ENCODE results near the gene DBNDD2. TPM values are rescaled to one million over a fixed set of nuclear protein-coding genes. Genes with fewer than 3 reads are reported as not detected.

Gene DBNDD2
- total RNA-seq, 1 donor from 2014 or later = 12.3 TPM

DNA sequence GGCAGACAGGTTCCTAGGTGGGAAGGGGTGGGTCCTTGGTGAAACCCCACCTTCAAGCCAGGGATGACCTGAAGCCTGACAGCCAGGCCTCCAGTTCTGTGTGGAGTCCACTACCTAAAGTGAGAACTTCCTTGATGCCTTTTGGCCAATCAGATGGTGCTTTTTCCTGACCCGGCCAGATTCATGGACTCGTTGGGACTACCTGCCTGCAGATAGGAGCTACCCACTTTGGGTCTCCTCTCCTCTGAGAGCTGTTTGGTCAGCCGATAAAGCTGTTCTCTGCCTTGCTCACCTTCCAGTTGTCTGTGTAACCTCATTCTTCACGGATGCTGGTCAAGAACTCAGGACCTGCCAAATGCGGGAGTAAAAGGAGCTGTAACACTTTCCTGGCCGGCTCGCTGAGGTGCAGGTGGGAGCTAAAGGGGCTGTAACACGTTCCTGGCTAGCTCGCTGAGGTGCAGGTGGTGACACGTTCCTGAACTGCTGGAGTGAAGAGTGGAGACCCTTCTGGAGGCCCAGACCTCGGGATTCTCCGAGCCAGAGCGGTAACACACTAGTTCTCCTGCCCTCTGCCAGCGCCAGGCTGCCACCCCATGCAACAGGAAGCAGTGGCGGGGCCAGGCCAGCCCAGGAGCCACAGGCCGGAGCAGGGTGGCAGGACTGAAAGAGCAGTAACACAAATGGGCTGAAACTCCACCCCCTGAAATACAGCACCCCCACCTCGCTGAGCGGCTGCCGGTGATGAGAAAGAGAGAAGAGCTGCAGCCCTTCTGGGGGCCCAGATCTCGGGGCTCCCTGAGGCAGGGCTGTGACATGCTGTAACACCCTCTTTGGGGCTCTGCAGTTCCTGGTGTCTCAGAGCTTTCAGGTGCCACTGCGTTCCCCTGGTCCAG is 13.6 kb upstream of the DBNDD2 start:
- peaks cover 3% of the 10 kb centered on the region for H3K9me3 Mint-ChIP-seq
- intact Hi-C loops (cut with micrococcal nuclease) = no loop called here
- DNase-seq (ENCODE audit: low spot score) = no peak
- H3K36me3 Mint-ChIP-seq (ENCODE audit: low read depth) = no peaks in the 10 kb centered on the region
- H3K27ac Mint-ChIP-seq = no peak overlapping the region
- no peak overlapping the region for H3K4me3 Mint-ChIP-seq (ENCODE audit: low read depth)
- H3K27me3 Mint-ChIP-seq (ENCODE audit: low read depth) = no peaks in the 10 kb centered on the region
- H3K4me1 Mint-ChIP-seq (ENCODE audit: low read depth) = no peaks in the 10 kb centered on the region

GRCh38 chr20:45395114-45395415 is 13.0 kb upstream of the DBNDD2 start:
- Mint-ChIP-seq H3K27ac (no peak overlapping the region), H3K9me3 (peaks cover 9% of the 10 kb centered on the region), H3K27me3 (ENCODE audit: low read depth) (no peaks in the 10 kb centered on the region), H3K36me3 (ENCODE audit: low read depth) (peaks cover 5% of the 10 kb centered on the region), H3K4me3 (ENCODE audit: low read depth) (no peak overlapping the region), H3K4me1 (ENCODE audit: low read depth) (no peaks in the 10 kb centered on the region)
- DNase-seq (ENCODE audit: low spot score) = no peak
- intact Hi-C loops (cut with micrococcal nuclease) = no loop called here

DNA sequence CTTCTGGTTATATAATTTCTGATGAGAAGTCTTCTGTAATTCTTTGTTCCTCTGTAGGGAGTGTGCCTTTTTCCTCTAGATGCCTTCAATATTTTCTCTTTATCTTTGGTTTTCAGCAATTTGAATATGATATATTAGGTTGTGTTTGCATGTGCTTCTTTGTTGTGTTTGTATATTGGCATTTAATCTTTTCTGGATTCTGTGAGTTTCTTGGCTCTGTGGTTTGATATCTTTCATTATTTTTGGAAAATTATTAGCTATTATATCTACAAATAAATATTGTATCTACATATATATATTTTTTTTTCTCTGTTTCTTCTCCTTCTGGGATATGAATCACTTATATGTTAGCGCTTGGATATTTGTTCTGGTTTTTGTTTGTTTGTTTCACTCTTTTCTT is 9.1 kb upstream of the DBNDD2 start:
- Mint-ChIP-seq H3K4me3 (ENCODE audit: low read depth) (no peak overlapping the region), H3K27ac (no peak overlapping the region), H3K27me3 (ENCODE audit: low read depth) (peaks cover 5% of the 10 kb centered on the region), H3K9me3 (peaks cover 35% of the 10 kb centered on the region), H3K4me1 (ENCODE audit: low read depth) (no peaks in the 10 kb centered on the region), H3K36me3 (ENCODE audit: low read depth) (peaks cover 9% of the 10 kb centered on the region)
- DNase-seq (ENCODE audit: low spot score) = no peak
- intact Hi-C loops (cut with micrococcal nuclease) = no loop called here

GRCh38 chr20:45400346-45401031 is 7.6 kb upstream of the DBNDD2 start:
- H3K9me3 Mint-ChIP-seq = peaks cover 35% of the 10 kb centered on the region
- peaks cover 13% of the 10 kb centered on the region for H3K27me3 Mint-ChIP-seq (ENCODE audit: low read depth)
- intact Hi-C loops (cut with micrococcal nuclease) = no loop called here
- no peak overlapping the region for H3K27ac Mint-ChIP-seq
- peaks cover 9% of the 10 kb centered on the region for H3K36me3 Mint-ChIP-seq (ENCODE audit: low read depth)
- no peak overlapping the region for H3K4me3 Mint-ChIP-seq (ENCODE audit: low read depth)
- DNase-seq (ENCODE audit: low spot score) = no peak
- H3K4me1 Mint-ChIP-seq (ENCODE audit: low read depth) = peaks cover 4% of the 10 kb centered on the region

DNA sequence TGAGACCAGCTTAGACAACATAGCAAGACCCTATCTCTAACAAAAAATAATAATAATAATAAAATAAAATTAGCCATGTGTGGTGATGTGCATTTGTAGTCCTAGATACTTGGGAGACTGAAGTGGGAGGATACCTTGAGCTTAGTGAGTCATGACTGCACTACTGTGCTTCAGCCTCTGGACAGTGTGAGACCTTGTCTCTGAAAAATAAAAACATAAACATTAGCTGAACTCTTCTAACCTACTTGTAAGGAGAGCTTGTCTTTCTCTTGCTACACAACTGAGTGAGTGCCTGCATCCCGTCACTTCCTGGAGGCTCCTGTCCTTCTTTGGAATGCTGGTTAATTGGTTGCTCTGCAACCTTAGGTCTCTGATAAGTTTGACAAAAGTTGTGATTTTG is 5.1 kb upstream of the DBNDD2 start:
- H3K9me3 Mint-ChIP-seq = peaks cover 35% of the 10 kb centered on the region
- H3K27ac Mint-ChIP-seq = no peak overlapping the region
- H3K27me3 Mint-ChIP-seq (ENCODE audit: low read depth) = peaks cover 13% of the 10 kb centered on the region
- H3K4me1 Mint-ChIP-seq (ENCODE audit: low read depth) = peaks cover 12% of the 10 kb centered on the region
- no peak for DNase-seq (ENCODE audit: low spot score)
- intact Hi-C loops (cut with micrococcal nuclease) = no loop called here
- peaks cover 9% of the 10 kb centered on the region for H3K36me3 Mint-ChIP-seq (ENCODE audit: low read depth)
- H3K4me3 Mint-ChIP-seq (ENCODE audit: low read depth) = no peak overlapping the region

DNA sequence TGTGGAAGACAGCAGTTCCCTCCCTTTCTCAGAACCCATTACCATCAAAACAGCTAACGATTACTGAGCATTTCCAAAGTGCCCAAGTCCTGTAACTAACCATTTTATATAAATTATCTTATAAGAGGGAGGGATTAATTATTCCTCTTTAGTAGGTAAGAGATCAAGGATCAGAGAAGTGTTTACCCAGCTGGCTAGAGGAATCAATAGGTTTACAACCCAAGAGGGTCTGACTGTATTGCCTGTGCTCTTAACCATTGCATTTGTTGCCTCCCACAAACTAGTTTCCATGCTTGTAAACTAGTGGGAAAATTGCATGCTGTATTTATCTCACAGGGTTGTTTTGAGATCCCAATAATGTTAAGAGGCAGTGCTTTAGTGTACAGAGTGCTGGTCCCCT is 3.7 kb upstream of the DBNDD2 start:
- Mint-ChIP-seq H3K9me3 (peaks cover 32% of the 10 kb centered on the region), H3K27ac (no peak overlapping the region), H3K4me3 (ENCODE audit: low read depth) (peak overlapping the region; percentile 52), H3K27me3 (ENCODE audit: low read depth) (peaks cover 13% of the 10 kb centered on the region), H3K4me1 (ENCODE audit: low read depth) (peaks cover 13% of the 10 kb centered on the region), H3K36me3 (ENCODE audit: low read depth) (peaks cover 9% of the 10 kb centered on the region)
- no peak for DNase-seq (ENCODE audit: low spot score)
- intact Hi-C loops (cut with micrococcal nuclease) = no loop called here

DNA sequence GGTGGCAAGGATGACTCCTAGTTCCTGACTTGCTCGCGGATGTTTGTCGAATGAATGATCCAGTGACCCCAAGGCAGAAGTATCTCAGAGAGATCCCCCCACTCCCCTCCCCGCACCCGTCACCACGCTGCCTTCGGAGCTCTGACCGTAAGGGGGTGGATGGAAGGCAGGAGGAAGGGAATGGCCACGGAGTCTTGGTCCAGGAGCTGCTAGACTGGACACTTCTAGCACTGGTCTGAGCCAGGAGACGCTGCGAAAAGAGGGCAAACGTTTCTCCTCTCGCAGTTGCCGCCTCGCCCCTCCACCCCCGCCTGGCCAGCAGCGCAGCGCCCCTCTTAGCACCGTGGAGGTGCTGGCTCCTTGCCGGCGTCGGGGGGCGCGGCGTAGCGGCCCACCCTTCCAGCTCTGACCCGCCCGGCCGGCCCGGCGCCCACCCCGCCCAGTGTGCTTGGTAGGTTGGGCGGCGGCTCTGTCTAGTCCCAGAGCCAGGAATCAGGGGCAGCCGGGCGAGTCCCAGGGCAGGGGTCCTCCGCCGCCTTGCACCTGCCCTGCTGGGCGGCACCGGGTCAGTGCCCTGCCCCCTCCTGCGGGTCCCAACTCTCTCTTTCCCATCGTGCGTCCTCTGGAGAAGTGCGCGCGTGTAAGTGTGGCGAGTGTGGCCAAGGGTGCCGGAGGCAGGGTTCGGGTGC is 2.4 kb upstream of the DBNDD2 start:
- peaks cover 3% of the 10 kb centered on the region for H3K36me3 Mint-ChIP-seq (ENCODE audit: low read depth)
- H3K4me1 Mint-ChIP-seq (ENCODE audit: low read depth) = peaks cover 14% of the 10 kb centered on the region
- intact Hi-C loops (cut with micrococcal nuclease) = no loop called here
- H3K27me3 Mint-ChIP-seq (ENCODE audit: low read depth) = peaks cover 13% of the 10 kb centered on the region
- H3K27ac Mint-ChIP-seq = no peak overlapping the region
- H3K4me3 Mint-ChIP-seq (ENCODE audit: low read depth) = peak overlapping the region; percentile 72
- peaks cover 19% of the 10 kb centered on the region for H3K9me3 Mint-ChIP-seq
- no peak for DNase-seq (ENCODE audit: low spot score)

- H3K27ac Mint-ChIP-seq = no peak overlapping the region
- H3K27me3 Mint-ChIP-seq (ENCODE audit: low read depth) = peaks cover 13% of the 10 kb centered on the region
- peaks cover 16% of the 10 kb centered on the region for H3K4me1 Mint-ChIP-seq (ENCODE audit: low read depth)
- H3K36me3 Mint-ChIP-seq (ENCODE audit: low read depth) = no peaks in the 10 kb centered on the region
- peaks cover 13% of the 10 kb centered on the region for H3K9me3 Mint-ChIP-seq
- no peak for DNase-seq (ENCODE audit: low spot score)
- H3K4me3 Mint-ChIP-seq (ENCODE audit: low read depth) = peak overlapping the region; percentile 77
- intact Hi-C loops (cut with micrococcal nuclease) = no loop called here
Observed at GRCh38 chr20:45406260-45407066, 1.6 kb upstream of the DBNDD2 start.

GRCh38 chr20:45407067-45407745 is 883 bp upstream of the DBNDD2 start:
- H3K4me1 Mint-ChIP-seq (ENCODE audit: low read depth) = peaks cover 16% of the 10 kb centered on the region
- no peaks in the 10 kb centered on the region for H3K36me3 Mint-ChIP-seq (ENCODE audit: low read depth)
- no peak overlapping the region for H3K27ac Mint-ChIP-seq
- H3K9me3 Mint-ChIP-seq = peaks cover 6% of the 10 kb centered on the region
- peak overlapping the region; percentile 77 for H3K4me3 Mint-ChIP-seq (ENCODE audit: low read depth)
- intact Hi-C loops (cut with micrococcal nuclease) = no loop called here
- DNase-seq (ENCODE audit: low spot score) = no peak
- peaks cover 13% of the 10 kb centered on the region for H3K27me3 Mint-ChIP-seq (ENCODE audit: low read depth)

GRCh38 chr20:45408646-45409213 is 641 bp downstream of the DBNDD2 start:
- H3K27me3 Mint-ChIP-seq (ENCODE audit: low read depth) = peaks cover 10% of the 10 kb centered on the region
- no peaks in the 10 kb centered on the region for H3K9me3 Mint-ChIP-seq
- H3K27ac Mint-ChIP-seq = no peak overlapping the region
- no peak for DNase-seq (ENCODE audit: low spot score)
- H3K4me1 Mint-ChIP-seq (ENCODE audit: low read depth) = peaks cover 16% of the 10 kb centered on the region
- H3K36me3 Mint-ChIP-seq (ENCODE audit: low read depth) = no peaks in the 10 kb centered on the region
- intact Hi-C loops (cut with micrococcal nuclease) = no loop called here
- H3K4me3 Mint-ChIP-seq (ENCODE audit: low read depth) = no peak overlapping the region

GRCh38 chr20:45409521-45410272 is 1.6 kb downstream of the DBNDD2 start:
- no peak overlapping the region for H3K4me3 Mint-ChIP-seq (ENCODE audit: low read depth)
- peaks cover 4% of the 10 kb centered on the region for H3K27me3 Mint-ChIP-seq (ENCODE audit: low read depth)
- H3K36me3 Mint-ChIP-seq (ENCODE audit: low read depth) = no peaks in the 10 kb centered on the region
- H3K4me1 Mint-ChIP-seq (ENCODE audit: low read depth) = peaks cover 20% of the 10 kb centered on the region
- no peaks in the 10 kb centered on the region for H3K9me3 Mint-ChIP-seq
- no peak overlapping the region for H3K27ac Mint-ChIP-seq
- no peak for DNase-seq (ENCODE audit: low spot score)
- intact Hi-C loops (cut with micrococcal nuclease) = no loop called here

Measured in activated T-helper 2 cell treated with anti-CD3 and anti-CD28 coated beads, Interferon-gamma antibody, Interleukin-2, Interleukin-4, amounts not matched to agents 10 μg/mL and 5 μg/mL and 100 μg/mL, durations not matched to agents 14 hours and 24 hours and 36 hours (primary cell).